HUES48 (cell line): Measurements from ENCODE around the gene SLC6A6.

Experiments
- H3K27ac ChIP-seq: one replicate; pipeline ENCODE4 v1.7.0; 2013; ENCODE audit warnings: low read depth, low read length, inconsistent platforms
- H3K27me3 ChIP-seq: 2 replicates; pipeline ENCODE4 v1.6.1; 2013; ENCODE audit warnings: mild to moderate bottlenecking, low read length; ENCODE audit not compliant: control insufficient read depth, insufficient read depth
- H3K36me3 ChIP-seq: 2 replicates; pipeline ENCODE4 v1.6.1; 2013; ENCODE audit warnings: low read length; ENCODE audit not compliant: control insufficient read depth, insufficient read depth
- H3K4me1 ChIP-seq: 2 replicates; pipeline ENCODE4 v1.6.1; 2013; ENCODE audit warnings: mild to moderate bottlenecking, low read length; ENCODE audit not compliant: control insufficient read depth, insufficient read depth
- H3K4me3 ChIP-seq: 2 replicates; pipeline ENCODE4 v1.5.1; 2013; ENCODE audit warnings: mild to moderate bottlenecking, low read depth, low read length
- H3K9ac ChIP-seq: 2 replicates; pipeline ENCODE4 v1.6.1; 2013; ENCODE audit warnings: mild to moderate bottlenecking, low read depth, low read length, moderate library complexity
- H3K9me3 ChIP-seq: 2 replicates; pipeline ENCODE4 v1.6.1; 2013; ENCODE audit warnings: low read length; ENCODE audit not compliant: control insufficient read depth, insufficient read depth

The SLC6A6 gene

GRCh38 chr3:14422016-14422963, 19.9 kb downstream of the SLC6A6 start:
- Histone ChIP-seq H3K36me3 (peaks cover 18% of the 10 kb centered on the region), H3K9ac (no peak overlapping the region), H3K4me3 (0 out of 2 replicates have a peak overlapping the region, but pooled peaks have one; percentile 26), H3K27me3 (no peaks in the 10 kb centered on the region), H3K4me1 (peaks cover 65% of the 10 kb centered on the region), H3K9me3 (no peaks in the 10 kb centered on the region), H3K27ac (peak overlapping the region; percentile 76)

DNA sequence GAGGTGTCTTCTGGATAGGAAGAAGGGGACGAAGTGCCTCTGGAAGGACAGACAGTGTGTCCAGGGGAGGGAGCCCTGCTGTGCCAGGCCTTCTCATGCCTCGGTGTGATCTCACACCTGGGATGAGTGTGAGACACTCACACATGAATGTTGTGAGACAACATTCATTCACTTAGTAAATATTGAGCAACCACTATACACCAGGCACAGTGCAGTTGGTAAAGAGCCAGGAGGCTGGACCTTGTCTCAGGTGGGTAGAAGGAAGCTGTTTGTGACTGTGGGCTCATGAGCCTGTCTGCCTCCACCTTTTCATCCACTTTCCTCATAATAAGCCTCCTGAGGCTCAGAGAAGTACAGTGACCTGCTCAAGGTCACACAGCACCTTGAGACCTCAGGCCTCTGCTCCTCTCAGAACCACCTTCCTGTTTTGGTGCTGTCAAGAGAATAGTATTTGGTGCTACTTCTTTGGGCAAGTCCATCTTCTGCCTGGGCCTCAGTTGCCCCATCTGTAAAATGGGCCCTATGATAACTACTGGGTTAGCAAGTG, 20.9 kb downstream of the SLC6A6 start:
- Histone ChIP-seq H3K9ac (no peak overlapping the region), H3K9me3 (no peaks in the 10 kb centered on the region), H3K36me3 (peaks cover 16% of the 10 kb centered on the region; the same call in 1 of the 2 replicates), H3K4me1 (peaks cover 65% of the 10 kb centered on the region), H3K27me3 (no peaks in the 10 kb centered on the region), H3K4me3 (no peak overlapping the region), H3K27ac (peak overlapping the region; percentile 76)

- 0 out of 2 replicates have a peak, but pooled peaks cover 10% of the 10 kb centered on the region for H3K36me3 ChIP-seq
- peak overlapping the region; percentile 4 for H3K27ac ChIP-seq
- H3K4me3 ChIP-seq, result no peak overlapping the region
- H3K9ac ChIP-seq, result no peak overlapping the region
- no peaks in the 10 kb centered on the region for H3K9me3 ChIP-seq
- no peaks in the 10 kb centered on the region for H3K27me3 ChIP-seq
- peaks cover 61% of the 10 kb centered on the region for H3K4me1 ChIP-seq
These were observed 21.6 kb downstream of the SLC6A6 start for GRCh38 chr3:14423963-14424362.

GRCh38 chr3:14424711-14425580, 22.5 kb downstream of the SLC6A6 start:
- no peaks in the 10 kb centered on the region for H3K9me3 ChIP-seq
- H3K36me3 ChIP-seq, result 0 out of 2 replicates have a peak, but pooled peaks cover 4% of the 10 kb centered on the region
- peaks cover 58% of the 10 kb centered on the region for H3K4me1 ChIP-seq
- H3K27me3 ChIP-seq, result no peaks in the 10 kb centered on the region
- H3K9ac ChIP-seq, result no peak overlapping the region
- H3K4me3 ChIP-seq, result no peak overlapping the region
- peak overlapping the region; percentile 40 for H3K27ac ChIP-seq

DNA sequence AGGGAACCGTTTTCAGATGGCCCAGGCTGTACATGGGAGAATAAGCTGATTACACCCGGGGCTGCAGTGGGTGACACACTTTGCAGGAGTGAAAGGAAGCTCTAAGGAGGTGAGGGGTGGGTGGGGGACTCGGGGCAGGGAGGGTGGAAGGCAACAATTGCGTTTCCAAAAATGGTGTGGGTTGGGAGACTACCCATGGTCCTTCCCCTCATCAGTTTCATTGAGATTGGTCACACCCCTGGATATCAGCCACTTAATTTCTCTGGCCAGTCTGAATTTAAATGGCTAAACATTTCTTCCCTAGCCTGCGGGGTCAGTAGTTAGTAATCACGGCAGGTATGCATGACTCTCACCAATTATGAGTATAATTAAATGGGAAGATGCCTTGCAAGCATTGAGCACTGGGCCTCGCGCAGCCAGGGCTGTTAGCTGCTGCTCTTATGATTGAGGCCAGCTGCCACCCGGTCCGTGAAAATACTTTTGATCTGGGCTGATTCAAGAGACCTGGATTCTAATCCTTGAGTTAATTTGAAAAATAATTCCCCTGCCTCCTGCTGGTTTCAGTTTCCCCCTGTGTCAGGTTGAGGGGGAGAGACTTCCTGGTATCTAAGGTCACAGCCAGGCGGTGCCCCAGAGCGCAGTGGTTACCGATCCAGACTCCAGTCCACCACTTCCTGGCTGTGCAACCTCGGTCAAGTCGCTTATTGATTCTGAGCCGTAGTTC, 23.3 kb downstream of the SLC6A6 start:
- no peak overlapping the region for H3K9ac ChIP-seq
- H3K27me3 ChIP-seq, result no peaks in the 10 kb centered on the region
- peaks cover 57% of the 10 kb centered on the region for H3K4me1 ChIP-seq
- 0 out of 2 replicates have a peak, but pooled peaks cover 4% of the 10 kb centered on the region for H3K36me3 ChIP-seq
- peak overlapping the region; percentile 39 for H3K27ac ChIP-seq
- H3K9me3 ChIP-seq, result no peaks in the 10 kb centered on the region
- no peak overlapping the region for H3K4me3 ChIP-seq

DNA sequence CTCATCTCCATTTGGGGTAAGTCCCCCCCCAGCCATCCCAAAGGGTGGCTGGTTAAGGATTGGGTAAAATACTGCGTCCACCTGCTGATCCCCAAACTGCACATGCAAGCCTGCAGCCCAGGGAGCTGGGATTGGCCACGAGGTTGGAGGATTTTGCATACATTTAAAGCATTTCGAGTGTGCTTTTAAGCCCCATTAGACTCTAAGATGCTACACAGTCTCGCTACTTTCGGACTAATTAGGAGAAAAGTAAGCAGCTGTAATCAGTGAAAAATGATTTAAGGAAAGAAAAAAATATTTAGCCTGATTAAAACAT, 23.9 kb downstream of the SLC6A6 start:
- Histone ChIP-seq H3K9ac (no peak overlapping the region), H3K27me3 (no peaks in the 10 kb centered on the region), H3K9me3 (no peaks in the 10 kb centered on the region), H3K4me1 (peaks cover 52% of the 10 kb centered on the region), H3K4me3 (no peak overlapping the region), H3K27ac (peak overlapping the region; percentile 39), H3K36me3 (0 out of 2 replicates have a peak, but pooled peaks cover 4% of the 10 kb centered on the region)

DNA sequence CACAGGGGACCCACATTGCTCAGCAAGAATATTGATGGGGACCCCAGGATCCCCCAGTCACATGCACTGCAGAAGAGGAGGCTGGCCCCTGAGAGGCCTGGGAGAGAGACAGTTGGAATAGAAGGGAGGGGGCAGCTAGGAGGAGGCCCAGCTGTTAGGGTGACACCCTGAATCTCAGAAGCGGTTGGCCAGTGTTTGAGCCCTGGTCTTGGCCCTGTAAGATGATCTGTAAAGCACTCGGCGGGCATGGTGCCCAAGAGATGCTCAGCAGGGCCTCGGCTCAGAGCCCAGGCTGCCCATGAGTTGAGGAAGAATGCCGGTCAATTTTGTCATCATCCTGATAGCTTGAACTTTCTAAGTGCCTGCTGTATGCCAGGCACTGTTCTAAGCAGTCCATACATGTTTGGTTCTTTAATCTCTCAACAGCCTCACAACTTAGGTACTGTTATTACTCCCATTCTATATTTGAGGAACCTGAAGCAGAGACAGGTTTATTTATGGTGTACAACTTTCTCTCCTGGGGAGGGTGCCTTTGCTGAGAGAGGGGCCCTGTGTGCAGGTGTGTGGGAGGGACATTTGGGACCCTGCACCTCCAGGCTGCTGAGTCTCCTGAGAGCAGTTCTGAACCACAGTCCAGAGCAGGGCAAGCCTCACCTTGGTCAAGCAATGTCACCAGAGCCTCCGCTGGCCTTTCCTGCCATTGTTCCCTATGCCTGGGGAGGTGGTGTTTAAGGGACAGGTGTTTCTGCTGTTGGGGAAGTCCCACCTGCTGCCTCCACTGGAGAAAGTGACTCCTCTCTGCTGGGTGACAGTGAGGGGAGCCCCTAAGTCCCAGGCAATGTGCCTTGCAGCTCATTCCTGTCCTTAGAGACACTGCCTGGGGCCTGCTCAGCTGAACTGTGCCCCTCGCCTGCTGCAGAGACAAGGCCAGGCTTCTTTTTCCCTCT, 26.0 kb downstream of the SLC6A6 start:
- Histone ChIP-seq H3K9ac (no peak overlapping the region), H3K27ac (no peak overlapping the region), H3K9me3 (no peaks in the 10 kb centered on the region), H3K4me3 (no peak overlapping the region), H3K36me3 (0 out of 2 replicates have a peak, but pooled peaks cover 4% of the 10 kb centered on the region), H3K4me1 (peaks cover 42% of the 10 kb centered on the region), H3K27me3 (no peaks in the 10 kb centered on the region)

DNA sequence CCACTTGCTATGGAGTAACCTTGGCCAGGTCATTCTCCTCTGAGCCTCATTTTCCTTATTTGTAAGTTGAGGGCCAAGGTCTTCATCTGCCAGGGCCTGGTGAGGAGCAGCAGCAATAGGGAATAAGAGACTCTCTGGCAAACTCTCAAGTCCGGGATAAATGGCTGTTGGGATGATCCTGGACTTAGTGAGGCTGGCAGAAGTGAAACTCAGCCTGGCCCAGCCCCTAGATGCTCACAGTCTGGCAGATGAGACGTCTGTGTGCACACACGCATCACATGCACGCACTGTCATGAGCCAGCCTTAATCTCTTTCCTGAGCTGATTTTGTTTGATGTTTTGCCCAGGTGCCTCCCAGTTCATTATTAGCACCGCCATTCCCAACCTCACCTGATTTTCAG, 26.8 kb downstream of the SLC6A6 start:
- H3K4me1 ChIP-seq, result peaks cover 33% of the 10 kb centered on the region
- H3K4me3 ChIP-seq, result no peak overlapping the region
- H3K9me3 ChIP-seq, result no peaks in the 10 kb centered on the region
- no peak overlapping the region for H3K9ac ChIP-seq
- H3K27me3 ChIP-seq, result no peaks in the 10 kb centered on the region
- no peak overlapping the region for H3K27ac ChIP-seq
- 0 out of 2 replicates have a peak, but pooled peaks cover 4% of the 10 kb centered on the region for H3K36me3 ChIP-seq

- Histone ChIP-seq H3K9ac (no peak overlapping the region), H3K27ac (no peak overlapping the region), H3K4me3 (no peak overlapping the region), H3K27me3 (no peaks in the 10 kb centered on the region), H3K36me3 (0 out of 2 replicates have a peak, but pooled peaks cover 4% of the 10 kb centered on the region), H3K4me1 (peaks cover 29% of the 10 kb centered on the region), H3K9me3 (no peaks in the 10 kb centered on the region)
These were observed 27.2 kb downstream of the SLC6A6 start for GRCh38 chr3:14429640-14430039.
